ENCODE results near the gene LRG1. TPM values are rescaled to one million over a fixed set of nuclear protein-coding genes. Genes with fewer than 3 reads are reported as not detected.

The LRG1 gene
- total RNA-seq, 4 donors from 2014 or later: 0.17 to 9.4 (median 0.79) TPM

GRCh38 chr19:4501691-4502090 is 38.1 kb downstream of the LRG1 start:
- no peaks in the 10 kb centered on the region for H3K27me3 ChIP-seq
- 78% methylated on average over 16 of the region's 25 CpGs for WGBS
- H3K9me3 ChIP-seq: no peaks in the 10 kb centered on the region
- no peak overlapping the region for H3K4me3 ChIP-seq
- H3K36me3 ChIP-seq: peaks cover 58 to 100% (median 98%) of the 10 kb centered on the region in 4 donors
- TF ChIP-seq CTCF (IDR thresholded peaks at IDR 0.05): no peak
- TF ChIP-seq POLR2A (IDR thresholded peaks at IDR 0.05; ENCODE audit: low read depth): no peak
- no peak for TF ChIP-seq EP300 (IDR thresholded peaks at IDR 0.05)
- intact Hi-C loops (cut with DNase I): no loop called here
- peak overlapping the region in 2 of 4 donors; percentile 41 to 65 for H3K27ac ChIP-seq (replicated peaks in 1 of 4)
- peaks cover 0 to 51% (median 23%) of the 10 kb centered on the region in 4 donors for H3K4me1 ChIP-seq
- DNase-seq (ENCODE audit: extremely low spot score): no peak

- no peak for TF ChIP-seq POLR2AphosphoS5 (IDR thresholded peaks at IDR 0.05)
- no peak for TF ChIP-seq EP300 (IDR thresholded peaks at IDR 0.05)
- TF ChIP-seq POLR2A (IDR thresholded peaks at IDR 0.05; ENCODE audit: low read depth): no peak
- no peak for TF ChIP-seq CTCF (IDR thresholded peaks at IDR 0.05)
- H3K9me3 ChIP-seq: no peaks in the 10 kb centered on the region
- 88% methylated on average over 24 of the region's 29 CpGs for WGBS
- no peaks in the 10 kb centered on the region for H3K27me3 ChIP-seq
- no peak overlapping the region for H3K4me3 ChIP-seq
- intact Hi-C loops (cut with DNase I): no loop called here
- H3K36me3 ChIP-seq: peaks cover 64 to 100% (median 98%) of the 10 kb centered on the region in 4 donors
- peak overlapping the region in 2 of 4 donors; percentile 41 to 65 for H3K27ac ChIP-seq (replicated peaks in 1 of 4)
- DNase-seq (ENCODE audit: extremely low spot score): no peak
- H3K4me1 ChIP-seq: peaks cover 0 to 44% (median 21%) of the 10 kb centered on the region in 4 donors
Measured at GRCh38 chr19:4500841-4501591, 38.8 kb downstream of the LRG1 start.

GRCh38 chr19:4499855-4500254 is 40.0 kb downstream of the LRG1 start:
- 87% methylated on average over 13 of the region's 15 CpGs for WGBS
- no peaks in the 10 kb centered on the region for H3K9me3 ChIP-seq
- no peak overlapping the region for H3K4me3 ChIP-seq
- H3K27me3 ChIP-seq: no peaks in the 10 kb centered on the region
- H3K4me1 ChIP-seq: peaks cover 0 to 32% (median 21%) of the 10 kb centered on the region in 4 donors
- no peak for DNase-seq (ENCODE audit: extremely low spot score)
- TF ChIP-seq POLR2AphosphoS5 (IDR thresholded peaks at IDR 0.05) (no peak), CTCF (IDR thresholded peaks at IDR 0.05) (no peak), EP300 (IDR thresholded peaks at IDR 0.05) (no peak), POLR2A (IDR thresholded peaks at IDR 0.05; ENCODE audit: low read depth) (no peak)
- H3K36me3 ChIP-seq: peaks cover 62 to 99% (median 95%) of the 10 kb centered on the region in 4 donors
- intact Hi-C loops (cut with DNase I): no loop called here
- no peak overlapping the region for H3K27ac ChIP-seq (replicated peaks in 1 of 4)

GRCh38 chr19:4499318-4499717 is 40.5 kb downstream of the LRG1 start:
- no peaks in the 10 kb centered on the region for H3K27me3 ChIP-seq
- peaks cover 0 to 28% (median 20%) of the 10 kb centered on the region in 4 donors for H3K4me1 ChIP-seq
- no peak overlapping the region for H3K27ac ChIP-seq (replicated peaks in 1 of 4)
- WGBS: 96% methylated on average over 23 of the region's 23 CpGs
- no peak for DNase-seq (ENCODE audit: extremely low spot score)
- no peak for TF ChIP-seq CTCF (IDR thresholded peaks at IDR 0.05)
- no peak for TF ChIP-seq EP300 (IDR thresholded peaks at IDR 0.05)
- H3K9me3 ChIP-seq: no peaks in the 10 kb centered on the region
- intact Hi-C loops (cut with DNase I): no loop called here
- no peak overlapping the region for H3K4me3 ChIP-seq
- peaks cover 62 to 99% (median 95%) of the 10 kb centered on the region in 4 donors for H3K36me3 ChIP-seq
